Adipose tissue (tissue), 3 donors: ENCODE results near the gene UFC1. TPM values are rescaled to one million over a fixed set of nuclear protein-coding genes. Genes with fewer than 3 reads are reported as not detected.

Source experiments
- H3K27ac ChIP-seq: one replicate; pipeline ENCODE4 v1.5.1; 2013; ENCODE audit warnings: low read depth, low read length
- WGBS, 3 donors: extraction: QIAGEN DNeasy Blood & Tissue Kit; methylation state at CpG; one replicate each; pipeline ENCODE4 v1.1.7; 2013; 5-methylcytosine and 5-hydroxymethylcytosine counted together
- polyA plus RNA-seq, 3 donors: library from polyadenylated mRNA; stranded (reverse); fragments of 200-250 nt; gene quantifications; one replicate each; pipeline ENCODE4 v1.2.3, GENCODE V29; 2013
- donor health status: healthy with polysubstance abuse.
- donor health status: Bipolar disorder and iron deficiency.
- donor health status: healthy.

UFC1 gene
- polyA plus RNA-seq, 3 donors: 100 to 147 (median 131) TPM

DNA sequence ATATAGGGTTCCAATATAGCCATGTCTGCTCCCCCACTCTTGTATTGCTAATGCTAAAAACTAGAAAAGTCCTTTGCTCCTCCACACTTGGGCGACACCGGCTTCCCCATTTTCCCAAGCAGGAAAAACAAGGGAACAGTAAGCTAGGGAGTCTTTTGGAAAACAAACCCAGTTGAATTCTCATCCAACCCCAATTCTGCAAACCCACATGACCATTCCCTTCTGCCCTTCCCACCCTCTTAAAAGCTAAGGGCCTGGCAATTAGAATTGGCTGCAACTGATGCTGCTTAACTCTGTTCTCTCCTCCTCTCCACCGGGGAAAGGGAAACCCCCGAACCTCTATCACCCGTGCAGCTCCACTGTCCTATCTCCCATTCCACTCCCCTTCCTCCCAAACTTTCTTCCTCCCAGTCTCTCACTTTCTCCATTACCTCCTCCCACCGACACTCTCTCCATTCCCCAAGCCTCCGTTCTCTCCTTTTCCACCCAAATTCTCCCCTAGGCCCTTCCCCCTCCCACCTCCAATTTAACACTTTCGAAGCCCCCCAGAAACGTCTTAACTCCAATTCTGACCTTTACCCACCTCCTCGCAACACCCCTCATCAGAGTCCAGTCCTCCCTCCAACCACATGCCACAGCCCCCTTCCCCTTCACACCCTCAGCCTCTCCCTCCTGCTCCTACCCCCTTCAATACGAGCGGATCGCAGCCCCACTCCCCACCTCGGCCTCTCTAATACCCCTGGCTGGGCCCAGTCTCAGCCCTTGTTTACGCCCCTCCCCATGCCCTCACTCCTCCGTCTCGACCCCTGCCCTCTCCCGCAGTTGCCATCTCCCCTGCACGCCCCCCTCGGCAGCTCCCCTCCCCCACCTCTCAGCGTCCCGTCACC lies 22.0 kb upstream of the UFC1 start:
- 3 to 5% (median 5%) methylated on average over 22 of the region's 22 CpGs for WGBS, 3 donors
- H3K27ac ChIP-seq: peak overlapping the region; percentile 90

DNA sequence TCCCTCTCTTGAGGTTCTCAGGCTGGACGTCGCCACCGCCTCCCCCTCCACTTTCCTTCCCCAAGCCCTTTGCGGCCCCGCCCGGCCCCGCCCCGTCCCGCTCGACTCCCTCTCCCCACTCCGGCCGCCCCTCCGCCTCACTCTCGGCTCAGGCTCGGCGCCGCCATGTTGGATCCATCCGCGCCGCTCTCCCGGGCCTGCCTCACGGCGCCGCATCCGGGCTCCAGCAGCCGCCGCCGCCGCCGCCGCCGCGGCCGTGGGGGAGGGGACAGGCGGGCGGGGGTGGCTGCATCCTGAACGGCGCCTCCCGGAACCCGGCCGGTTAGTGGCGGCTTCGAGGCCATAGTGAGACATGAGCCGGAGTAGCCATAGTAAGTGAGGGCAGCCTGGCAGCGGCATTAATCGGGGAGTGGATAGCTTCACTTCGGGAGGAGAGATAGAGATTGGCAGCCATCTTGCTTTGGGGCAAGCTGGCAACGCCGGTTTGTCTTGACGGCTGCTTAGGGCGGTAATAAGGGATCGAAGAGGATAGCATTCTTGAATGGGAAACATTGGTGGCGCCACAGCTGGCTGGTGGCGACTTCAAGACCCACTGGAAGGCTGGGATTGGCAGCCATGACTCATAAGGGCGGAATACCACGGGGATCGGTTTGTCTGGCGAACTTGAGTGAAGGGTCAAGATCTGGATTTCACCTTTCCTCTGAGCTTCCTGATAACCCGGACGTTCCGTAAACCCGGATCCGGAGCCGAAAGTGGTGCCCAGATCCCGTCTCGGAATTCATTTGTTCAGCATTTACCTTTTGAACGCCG lies 21.2 kb upstream of the UFC1 start, which contains the start of gene DEDD:
Gene DEDD, minus strand, starts transcription at position 258 of the 810 bp plus-strand sequence. CDS start 8,205 bp downstream, outside the sequence.
- WGBS, 3 donors: 0 to 1% (median 0%) methylated on average over 63 to 68 of the region's 68 CpGs

GRCh38 chr1:161133220-161133740 lies 20.5 kb upstream of the UFC1 start:
- peak overlapping the region; percentile 90 for H3K27ac ChIP-seq
- 2 to 7% (median 5%) methylated on average over 11 of the region's 11 CpGs for WGBS, 3 donors

More for the DNA sequence above, 21.2 kb upstream of the UFC1 start, which contains the start of gene DEDD:
- H3K27ac ChIP-seq: peak within 1 kb of the TSS; percentile 90

- H3K27ac ChIP-seq: no peak overlapping the region
- WGBS, 3 donors: 64 to 84% (median 67%) methylated on average over 3 of the region's 3 CpGs
Measured at GRCh38 chr1:161137881-161138280, 15.9 kb upstream of the UFC1 start.

DNA sequence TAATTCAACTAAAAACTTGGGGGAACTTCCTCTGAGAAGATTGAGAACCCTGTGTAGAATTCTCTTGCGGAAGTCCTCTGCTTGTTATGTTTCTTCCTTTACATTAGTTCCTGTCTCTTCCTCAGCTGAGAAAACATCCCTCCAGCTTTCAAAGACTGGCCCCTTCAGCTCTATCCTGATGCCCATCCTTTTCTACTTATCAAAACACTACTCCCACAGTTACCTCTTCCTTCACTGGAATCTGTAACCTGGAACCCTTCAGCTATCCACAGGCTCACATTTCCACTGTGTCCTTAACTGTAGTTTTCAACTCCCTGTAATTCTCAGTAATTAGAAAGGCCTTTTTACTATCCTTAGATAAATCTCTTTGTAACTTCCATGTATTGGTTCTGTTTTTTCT lies 15.3 kb upstream of the UFC1 start:
- no peak overlapping the region for H3K27ac ChIP-seq
- WGBS, 3 donors: 71 to 82% (median 77%) methylated on average over 1 of the region's 1 CpG

DNA sequence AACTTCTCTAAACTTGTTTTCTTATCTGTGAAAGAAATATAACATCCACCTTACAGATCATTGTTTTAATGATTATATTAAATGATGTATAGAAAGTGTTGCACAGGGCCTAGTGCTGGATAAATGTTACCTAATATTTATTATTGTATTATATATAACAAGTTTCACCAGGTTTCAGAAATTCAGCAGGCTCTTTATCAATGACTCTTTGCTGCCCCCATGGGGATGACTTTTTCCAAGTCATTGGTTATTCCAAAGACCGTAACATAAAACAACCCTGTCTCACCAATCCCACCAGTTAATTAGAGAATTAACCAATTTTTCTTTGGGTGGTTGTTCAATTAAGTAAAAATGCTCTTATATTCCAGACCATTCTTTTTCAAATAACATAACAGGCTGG lies 14.0 kb upstream of the UFC1 start:
- H3K27ac ChIP-seq: no peak overlapping the region
- WGBS, 3 donors: 14 to 39% (median 30%) methylated on average over 1 of the region's 1 CpG

- no peak overlapping the region for H3K27ac ChIP-seq
- WGBS, 3 donors: 94 to 96% (median 95%) methylated on average over 29 of the region's 29 CpGs
Measured at GRCh38 chr1:161140755-161141400, 12.9 kb upstream of the UFC1 start.

GRCh38 chr1:161145832-161146231 lies 7.9 kb upstream of the UFC1 start:
- WGBS, 3 donors: 78 to 84% (median 78%) methylated on average over 3 of the region's 3 CpGs
- no peak overlapping the region for H3K27ac ChIP-seq

DNA sequence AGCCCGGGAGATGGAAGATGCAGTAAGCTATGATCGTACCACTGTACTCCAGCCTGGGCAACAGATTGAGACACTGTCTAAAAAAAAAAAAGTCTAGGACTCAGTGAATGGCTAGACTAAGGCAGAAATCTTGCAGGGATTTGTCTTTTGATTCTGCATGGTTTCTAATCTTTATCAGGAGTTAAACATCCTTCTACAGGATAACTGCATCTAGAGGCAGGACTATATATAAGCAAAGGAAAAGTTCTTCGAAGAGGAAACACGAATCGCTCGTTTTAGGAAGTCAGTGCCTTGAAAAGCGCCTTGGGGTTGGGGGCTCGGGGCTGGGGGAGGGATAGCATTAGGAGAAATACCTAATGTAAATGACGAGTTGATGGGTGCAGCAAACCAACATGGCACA lies 602 bp upstream of the UFC1 start:
- H3K27ac ChIP-seq: no peak overlapping the region
- WGBS, 3 donors: 19 to 24% (median 20%) methylated on average over 9 of the region's 9 CpGs

DNA sequence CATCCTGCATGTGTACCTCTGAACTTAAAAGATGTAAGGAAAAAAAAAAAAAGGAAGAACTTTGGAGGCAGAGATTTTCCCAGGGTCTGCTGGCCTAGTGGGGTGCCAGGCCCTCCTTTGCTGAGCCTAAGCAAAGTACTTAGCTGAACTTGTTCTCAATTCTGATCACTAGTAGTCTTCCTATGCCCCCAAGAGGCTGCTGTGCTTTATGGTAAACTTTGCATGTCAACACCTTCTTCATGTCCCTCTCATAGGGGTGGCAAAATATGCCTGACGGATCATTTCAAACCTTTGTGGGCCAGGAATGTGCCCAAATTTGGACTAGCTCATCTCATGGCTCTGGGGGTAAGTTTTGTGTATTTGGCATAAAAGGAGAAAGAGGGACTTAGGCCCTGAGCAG lies 4.1 kb downstream of the UFC1 start:
- no peak overlapping the region for H3K27ac ChIP-seq
- WGBS, 3 donors: 93 to 100% (median 94%) methylated on average over 1 of the region's 1 CpG

GRCh38 chr1:161158316-161159010 lies 4.7 kb downstream of the UFC1 start:
- WGBS, 3 donors: 61 to 71% (median 67%) methylated on average over 9 of the region's 9 CpGs
- H3K27ac ChIP-seq: no peak overlapping the region

DNA sequence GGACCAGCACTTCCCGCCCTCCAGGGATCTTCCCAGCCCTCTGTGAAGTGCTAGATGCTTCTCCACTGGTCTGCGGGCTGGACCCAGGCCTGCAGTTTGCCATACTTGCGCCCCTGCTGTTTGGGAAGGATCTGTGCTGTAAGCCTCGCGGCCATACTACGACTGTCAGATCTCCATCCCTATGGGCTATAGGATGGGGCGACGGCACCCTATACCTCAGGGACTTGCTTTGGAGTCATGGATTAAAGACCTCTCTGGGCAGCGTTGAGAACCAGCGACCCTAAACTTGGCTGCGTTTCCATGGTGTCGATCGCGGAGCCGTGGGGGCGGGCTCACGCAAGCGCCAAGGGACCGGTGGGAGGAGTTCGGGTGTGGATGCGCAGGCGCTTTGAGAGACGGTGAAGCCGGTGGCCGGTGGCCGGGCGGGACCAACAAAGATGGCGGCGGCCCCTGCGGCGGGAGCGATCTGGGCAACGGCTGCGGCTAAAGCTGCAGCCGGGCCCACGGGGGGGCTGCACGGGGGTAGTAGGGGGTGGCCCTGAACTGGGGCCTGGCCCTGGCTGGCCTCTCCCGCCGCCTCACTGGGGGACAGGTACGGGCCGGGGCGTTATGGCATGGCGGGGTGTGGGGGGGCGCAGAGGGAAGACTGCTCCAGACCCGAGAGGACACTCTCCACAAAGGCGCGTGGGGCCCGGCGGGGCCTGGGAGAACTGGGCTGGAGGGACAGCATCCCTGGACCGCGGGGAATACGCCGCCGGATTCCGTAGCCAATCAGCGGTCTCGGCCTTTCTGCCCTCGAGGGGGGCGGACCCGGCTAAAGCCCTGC lies 5.5 kb downstream of the UFC1 start, which contains the start of gene USP21:
Gene USP21, plus strand, starts transcription at position 414 of the 826 bp plus-strand sequence. CDS start 1,141 bp downstream, outside the sequence.
- WGBS, 3 donors: 1 to 2% (median 2%) methylated on average over 49 to 60 of the region's 60 CpGs
- H3K27ac ChIP-seq: no peak within 1 kb of the TSS

- H3K27ac ChIP-seq: no peak overlapping the region
- WGBS, 3 donors: 4 to 9% (median 8%) methylated on average over 11 of the region's 11 CpGs
Measured at GRCh38 chr1:161159913-161160243, 6.1 kb downstream of the UFC1 start.

- H3K27ac ChIP-seq: no peak overlapping the region
- WGBS, 3 donors: 91 to 95% (median 93%) methylated on average over 22 of the region's 22 CpGs
Measured at GRCh38 chr1:161160671-161161145, 6.9 kb downstream of the UFC1 start.

DNA sequence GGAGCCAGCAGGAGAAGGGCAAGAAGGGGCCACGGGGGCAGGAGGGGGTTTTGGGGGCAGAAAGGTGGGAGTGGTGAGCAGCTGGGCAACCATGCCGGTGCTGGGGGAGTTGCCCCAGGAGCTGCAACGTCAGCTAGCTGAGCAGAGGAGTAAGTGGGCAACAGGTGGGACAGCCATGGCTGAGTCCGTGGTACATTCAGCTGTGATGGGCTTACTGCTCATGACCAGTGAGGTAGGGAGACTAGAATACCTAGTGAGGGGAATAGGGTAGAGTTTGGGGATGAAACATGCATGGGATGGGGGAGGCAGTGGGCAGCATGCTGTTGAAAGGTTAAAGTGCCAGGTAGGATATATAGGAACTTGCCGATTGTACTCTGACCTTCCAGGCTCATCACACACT lies 7.9 kb downstream of the UFC1 start:
- 88 to 89% (median 88%) methylated on average over 5 of the region's 5 CpGs for WGBS, 3 donors
- no peak overlapping the region for H3K27ac ChIP-seq

GRCh38 chr1:161162052-161162451 lies 8.3 kb downstream of the UFC1 start:
- no peak overlapping the region for H3K27ac ChIP-seq
- 80 to 82% (median 81%) methylated on average over 7 of the region's 7 CpGs for WGBS, 3 donors

- WGBS, 3 donors: 92 to 93% (median 93%) methylated on average over 10 of the region's 10 CpGs
- no peak overlapping the region for H3K27ac ChIP-seq
Measured at GRCh38 chr1:161162806-161163205, 9.0 kb downstream of the UFC1 start.
